IPS DF 4.7 (cell line): ENCODE measurements around the gene GALM.

ENCODE experiments used
- DNase-seq: peaks from one replicate; pipeline ENCODE4 v3.0.0-alpha.2; 2013; ENCODE audit warnings: low spot score; ENCODE audit errors: extremely low read depth

GALM gene

GRCh38 chr2:38649176-38649728 is 16.7 kb upstream of the GALM start:
- DNase-seq, result no peak

- DNase-seq, result no peak
Observed at GRCh38 chr2:38650012-38650411, 15.9 kb upstream of the GALM start.

- no peak for DNase-seq
Observed at GRCh38 chr2:38650717-38651116, 15.2 kb upstream of the GALM start.

- DNase-seq, result no peak
Observed at GRCh38 chr2:38652431-38653273, 13.3 kb upstream of the GALM start.

GRCh38 chr2:38653380-38653714 is 12.6 kb upstream of the GALM start:
- DNase-seq, result no peak

GRCh38 chr2:38653715-38654527 is 12.0 kb upstream of the GALM start:
- DNase-seq, result no peak

- no peak for DNase-seq
Observed at GRCh38 chr2:38654528-38655381, 11.2 kb upstream of the GALM start.

GRCh38 chr2:38655441-38655840 is 10.5 kb upstream of the GALM start:
- DNase-seq, result no peak

GRCh38 chr2:38656866-38657480 is 8.9 kb upstream of the GALM start:
- no peak for DNase-seq

- DNase-seq, result no peak
Observed at GRCh38 chr2:38658613-38659012, 7.3 kb upstream of the GALM start.

- no peak for DNase-seq
Observed at GRCh38 chr2:38659115-38659514, 6.8 kb upstream of the GALM start.

GRCh38 chr2:38660282-38660681 is 5.6 kb upstream of the GALM start:
- DNase-seq, result no peak

GRCh38 chr2:38661306-38661705 is 4.6 kb upstream of the GALM start:
- no peak for DNase-seq

- no peak for DNase-seq
Observed at GRCh38 chr2:38666556-38666910, 619 bp downstream of the GALM start.

- no peak for DNase-seq
Observed at GRCh38 chr2:38668092-38668491, 2.2 kb downstream of the GALM start.

GRCh38 chr2:38668779-38669479 is 3.0 kb downstream of the GALM start:
- no peak for DNase-seq

- DNase-seq, result no peak
Observed at GRCh38 chr2:38671303-38671702, 5.4 kb downstream of the GALM start.

GRCh38 chr2:38671946-38672345 is 6.0 kb downstream of the GALM start:
- no peak for DNase-seq

GRCh38 chr2:38672445-38673391 is 6.8 kb downstream of the GALM start:
- no peak for DNase-seq
